ENCODE data around the gene DGKB.

The DGKB gene

GRCh38 chr7:14598978-14599377, 303.6 kb downstream of the DGKB start:
- Mint-ChIP-seq H3K27me3 (no peaks in the 10 kb centered on the region), H3K36me3 (ENCODE audit: insufficient read depth) (no peaks in the 10 kb centered on the region), H3K9me3 (no peaks in the 10 kb centered on the region), H3K27ac (no peak overlapping the region), H3K4me3 (no peak overlapping the region), H3K4me1 (ENCODE audit: low read depth in 2 of 2) (no peaks in the 10 kb centered on the region)
- no peak for DNase-seq
- no peak for ATAC-seq (replicated peaks)

- Mint-ChIP-seq H3K27me3 (no peaks in the 10 kb centered on the region), H3K36me3 (ENCODE audit: insufficient read depth) (no peaks in the 10 kb centered on the region), H3K4me3 (no peak overlapping the region), H3K9me3 (no peaks in the 10 kb centered on the region), H3K27ac (no peak overlapping the region), H3K4me1 (ENCODE audit: low read depth in 2 of 2) (no peaks in the 10 kb centered on the region)
- ATAC-seq (replicated peaks) (no peak), DNase-seq (no peak)
These were observed 306.1 kb downstream of the DGKB start for GRCh38 chr7:14596421-14596820.

- Mint-ChIP-seq H3K27me3 (no peaks in the 10 kb centered on the region), H3K4me1 (ENCODE audit: low read depth in 2 of 2) (no peaks in the 10 kb centered on the region), H3K27ac (no peak overlapping the region), H3K36me3 (ENCODE audit: insufficient read depth) (no peaks in the 10 kb centered on the region), H3K4me3 (no peak overlapping the region), H3K9me3 (peaks cover 0 to 1% of the 10 kb centered on the region in 2 donors)
- DNase-seq (no peak), ATAC-seq (replicated peaks) (no peak)
These were observed 312.3 kb downstream of the DGKB start for GRCh38 chr7:14590206-14590605.

- ATAC-seq (replicated peaks) (no peak), DNase-seq (no peak)
- no peaks in the 10 kb centered on the region for H3K4me1 Mint-ChIP-seq (ENCODE audit: low read depth in 2 of 2)
- H3K4me3 Mint-ChIP-seq = no peak overlapping the region
- H3K9me3 Mint-ChIP-seq = peaks cover 0 to 1% of the 10 kb centered on the region in 2 donors
- H3K36me3 Mint-ChIP-seq (ENCODE audit: insufficient read depth) = no peaks in the 10 kb centered on the region
- H3K27ac Mint-ChIP-seq = no peak overlapping the region
- no peaks in the 10 kb centered on the region for H3K27me3 Mint-ChIP-seq
These were observed 317.3 kb downstream of the DGKB start for GRCh38 chr7:14585232-14585631.

GRCh38 chr7:14583518-14583917, 319.0 kb downstream of the DGKB start:
- Mint-ChIP-seq H3K4me1 (ENCODE audit: low read depth in 2 of 2) (no peaks in the 10 kb centered on the region), H3K27me3 (no peaks in the 10 kb centered on the region), H3K9me3 (no peaks in the 10 kb centered on the region), H3K36me3 (ENCODE audit: insufficient read depth) (no peaks in the 10 kb centered on the region), H3K4me3 (no peak overlapping the region), H3K27ac (no peak overlapping the region)
- no peak for ATAC-seq (replicated peaks)
- DNase-seq = no peak

- no peaks in the 10 kb centered on the region for H3K4me1 Mint-ChIP-seq (ENCODE audit: low read depth in 2 of 2)
- no peak overlapping the region for H3K4me3 Mint-ChIP-seq
- no peaks in the 10 kb centered on the region for H3K36me3 Mint-ChIP-seq (ENCODE audit: insufficient read depth)
- H3K27me3 Mint-ChIP-seq = no peaks in the 10 kb centered on the region
- no peak overlapping the region for H3K27ac Mint-ChIP-seq
- DNase-seq (no peak), ATAC-seq (replicated peaks) (no peak)
- H3K9me3 Mint-ChIP-seq = no peaks in the 10 kb centered on the region
These were observed 320.5 kb downstream of the DGKB start for GRCh38 chr7:14582010-14582409.

- Mint-ChIP-seq H3K9me3 (no peaks in the 10 kb centered on the region), H3K36me3 (ENCODE audit: insufficient read depth) (no peaks in the 10 kb centered on the region), H3K4me1 (ENCODE audit: low read depth in 2 of 2) (no peaks in the 10 kb centered on the region), H3K27me3 (no peaks in the 10 kb centered on the region), H3K4me3 (no peak overlapping the region), H3K27ac (no peak overlapping the region)
- ATAC-seq (replicated peaks) (no peak), DNase-seq (no peak)
These were observed 322.6 kb downstream of the DGKB start for GRCh38 chr7:14579971-14580370.

GRCh38 chr7:14576578-14576977, 326.0 kb downstream of the DGKB start:
- no peaks in the 10 kb centered on the region for H3K27me3 Mint-ChIP-seq
- no peak for ATAC-seq (replicated peaks)
- no peak overlapping the region for H3K27ac Mint-ChIP-seq

GRCh38 chr7:14570750-14571607, 331.6 kb downstream of the DGKB start:
- DNase-seq = no peak
- H3K9me3 Mint-ChIP-seq = no peaks in the 10 kb centered on the region
- H3K4me1 Mint-ChIP-seq (ENCODE audit: low read depth in 2 of 2) = no peaks in the 10 kb centered on the region
- H3K27ac Mint-ChIP-seq = no peak overlapping the region
- no peak for ATAC-seq (replicated peaks)
- no peak overlapping the region for H3K4me3 Mint-ChIP-seq
- H3K27me3 Mint-ChIP-seq = no peaks in the 10 kb centered on the region
- H3K36me3 Mint-ChIP-seq (ENCODE audit: insufficient read depth) = no peaks in the 10 kb centered on the region

More at GRCh38 chr7:14576578-14576977, 326.0 kb downstream of the DGKB start:
- Mint-ChIP-seq H3K4me3 (no peak overlapping the region), H3K36me3 (ENCODE audit: insufficient read depth) (no peaks in the 10 kb centered on the region), H3K9me3 (no peaks in the 10 kb centered on the region), H3K4me1 (ENCODE audit: low read depth in 2 of 2) (no peaks in the 10 kb centered on the region)
- DNase-seq = no peak

GRCh38 chr7:14552060-14552459, 350.5 kb downstream of the DGKB start:
- Mint-ChIP-seq H3K27me3 (no peaks in the 10 kb centered on the region), H3K36me3 (ENCODE audit: insufficient read depth) (no peaks in the 10 kb centered on the region), H3K27ac (no peak overlapping the region), H3K4me1 (ENCODE audit: low read depth in 2 of 2) (no peaks in the 10 kb centered on the region), H3K4me3 (no peak overlapping the region), H3K9me3 (no peaks in the 10 kb centered on the region)
- no peak for ATAC-seq (replicated peaks)
- no peak for DNase-seq

GRCh38 chr7:14551310-14551709, 351.2 kb downstream of the DGKB start:
- DNase-seq (no peak), ATAC-seq (replicated peaks) (no peak)
- Mint-ChIP-seq H3K27me3 (no peaks in the 10 kb centered on the region), H3K4me3 (no peak overlapping the region), H3K36me3 (ENCODE audit: insufficient read depth) (no peaks in the 10 kb centered on the region), H3K9me3 (no peaks in the 10 kb centered on the region), H3K4me1 (ENCODE audit: low read depth in 2 of 2) (no peaks in the 10 kb centered on the region), H3K27ac (no peak overlapping the region)

GRCh38 chr7:14542624-14543023, 359.9 kb downstream of the DGKB start:
- peaks cover 4% of the 10 kb centered on the region for H3K36me3 Mint-ChIP-seq (ENCODE audit: insufficient read depth)
- no peaks in the 10 kb centered on the region for H3K4me1 Mint-ChIP-seq (ENCODE audit: low read depth in 2 of 2)
- no peak for DNase-seq
- no peak overlapping the region for H3K27ac Mint-ChIP-seq
- ATAC-seq (replicated peaks) = no peak
- H3K9me3 Mint-ChIP-seq = peaks cover 0 to 2% of the 10 kb centered on the region in 2 donors
- H3K27me3 Mint-ChIP-seq = no peaks in the 10 kb centered on the region
- H3K4me3 Mint-ChIP-seq = no peak overlapping the region

GRCh38 chr7:14521183-14521582, 381.4 kb downstream of the DGKB start:
- Mint-ChIP-seq H3K4me3 (no peak overlapping the region), H3K27me3 (no peaks in the 10 kb centered on the region), H3K27ac (no peak overlapping the region), H3K4me1 (ENCODE audit: low read depth in 2 of 2) (no peaks in the 10 kb centered on the region), H3K9me3 (peaks cover 0 to 6% of the 10 kb centered on the region in 2 donors), H3K36me3 (ENCODE audit: insufficient read depth) (no peaks in the 10 kb centered on the region)
- no peak for DNase-seq
- ATAC-seq (replicated peaks) = no peak

- DNase-seq (no peak), ATAC-seq (replicated peaks) (no peak)
- H3K9me3 Mint-ChIP-seq = no peaks in the 10 kb centered on the region
- peaks cover 0 to 3% of the 10 kb centered on the region in 2 donors for H3K4me1 Mint-ChIP-seq (ENCODE audit: low read depth in 2 of 2)
- no peak overlapping the region for H3K4me3 Mint-ChIP-seq
- H3K27me3 Mint-ChIP-seq = no peaks in the 10 kb centered on the region
- H3K27ac Mint-ChIP-seq = no peak overlapping the region
- no peaks in the 10 kb centered on the region for H3K36me3 Mint-ChIP-seq (ENCODE audit: insufficient read depth)
These were observed 392.3 kb downstream of the DGKB start for GRCh38 chr7:14510268-14510667.

Measured in effector memory CD8-positive, alpha-beta T cell (primary cell).